Measurements from ENCODE around the gene MAP1LC3A. TPM values are rescaled to one million over a fixed set of nuclear protein-coding genes. Genes with fewer than 3 reads are reported as not detected.

Gene MAP1LC3A
- 28.4 and 92.3 TPM in 2 replicates for total RNA-seq

GRCh38 chr20:34558320-34559218, at the start of gene MAP1LC3A:
MAP1LC3A (plus strand) TSS chr20:34558718; CDS start chr20:34558869, 151 bp downstream.

DNA sequence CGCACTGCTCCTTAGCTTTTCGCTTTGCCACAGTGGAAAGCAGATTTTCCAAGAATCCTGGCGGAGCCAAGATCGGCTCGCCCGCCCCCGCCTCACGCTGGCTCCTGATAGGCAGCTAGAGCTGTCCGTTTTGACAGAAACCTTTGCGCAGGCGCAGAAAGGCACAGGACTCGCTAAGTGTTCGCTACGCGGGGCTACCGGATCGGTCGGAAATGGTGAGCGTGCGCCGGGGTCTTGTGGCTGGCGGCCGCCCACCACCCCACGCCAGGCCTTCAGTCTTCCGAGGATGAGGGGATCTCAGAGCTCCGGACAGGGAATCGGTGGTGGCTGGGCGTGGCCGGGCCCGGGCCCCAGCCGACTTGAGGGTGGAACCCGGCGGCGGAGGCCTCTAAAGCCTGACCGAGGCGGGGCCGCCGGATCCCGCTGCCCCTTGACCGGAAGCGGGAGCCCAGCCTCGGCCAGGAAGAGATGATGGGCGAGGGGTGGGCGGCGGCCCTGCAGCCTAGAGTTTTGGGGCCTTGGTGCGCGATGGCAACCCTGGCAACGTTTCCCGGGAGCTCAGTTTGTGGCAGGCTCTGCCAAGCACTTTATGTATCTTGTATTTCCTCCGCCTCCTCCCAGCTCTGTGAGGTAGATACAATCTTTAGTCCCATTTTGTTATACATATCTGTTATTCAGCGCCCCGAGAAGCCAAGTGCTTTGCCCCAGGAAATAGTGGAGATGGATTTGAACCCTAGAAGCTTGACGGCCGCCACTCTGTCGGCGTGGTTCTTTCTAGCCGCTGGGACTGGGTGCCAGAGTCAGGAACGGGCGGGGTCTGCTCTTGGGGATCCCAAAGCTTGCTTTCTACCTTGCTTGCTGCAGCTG, 42.0 kb upstream of the MAP1LC3A start, which contains the start of gene DYNLRB1:
Gene DYNLRB1 (plus strand): TSS at position 176 of the 867 bp plus-strand sequence. CDS start 37 bp downstream, at position 213.

Other genes starting within 250 kb of the MAP1LC3A start
- 36.3 and 38.8 TPM in 2 replicates for gene ITCH, start 195.4 kb upstream of the MAP1LC3A start, total RNA-seq
- 126 and 128 TPM in 2 replicates for gene DYNLRB1, start 42.3 kb upstream of the MAP1LC3A start, total RNA-seq
- 14.7 and 20.7 TPM in 2 replicates for gene PIGU, start 118.4 kb downstream of the MAP1LC3A start, total RNA-seq
- gene TP53INP2, start 145.6 kb downstream of the MAP1LC3A start, total RNA-seq, result 6.4 and 19.5 TPM in 2 replicates

Measured in mesangial cell (primary cell).